ENCODE measurements around the gene NTN4. TPM values are rescaled to one million over a fixed set of nuclear protein-coding genes. Genes with fewer than 3 reads are reported as not detected.
"Not testable (repeated sequence)": the region's sequence is repeated elsewhere in the genome, so short reads cannot be mapped to it uniquely, and the experiment has no call there.

NTN4 gene
- total RNA-seq, 2 experiments from 2014 or later: not detected

DNA sequence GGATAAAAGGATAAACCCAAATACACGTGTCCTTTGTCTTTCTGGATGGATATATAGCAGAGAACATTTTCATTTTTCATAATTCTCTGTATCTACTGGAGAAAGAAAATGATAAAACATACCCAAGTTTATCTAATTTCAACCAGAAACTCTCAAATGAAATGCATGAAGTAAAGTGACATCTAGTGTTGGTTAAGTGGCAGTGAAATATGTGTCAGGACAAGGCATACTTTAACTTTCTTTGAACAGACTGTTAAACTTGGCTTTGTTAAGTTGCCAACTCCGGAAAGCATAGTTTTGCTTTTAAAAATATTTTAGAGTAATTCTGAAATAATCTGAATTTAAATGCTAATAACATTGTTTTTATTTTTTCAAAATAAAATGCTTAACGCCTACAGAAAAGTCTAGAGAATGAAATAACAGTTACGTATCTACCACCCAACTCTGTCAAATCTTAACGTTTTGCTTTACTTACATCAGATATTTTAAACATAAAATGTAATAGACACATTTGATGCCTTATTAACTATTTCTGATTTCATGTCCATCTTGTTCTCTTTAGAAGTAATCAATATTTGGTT is 25.2 kb upstream of the NTN4 start:
- CTCF ChIA-PET: interaction anchor here (0.7 to 1.5 kb wide), 4 partner anchors 18 to 699 kb away, joined by 3 read pairs; no protein-coding TSS in a partner anchor
- intact Hi-C loops (cut with micrococcal nuclease): no loop called here

DNA sequence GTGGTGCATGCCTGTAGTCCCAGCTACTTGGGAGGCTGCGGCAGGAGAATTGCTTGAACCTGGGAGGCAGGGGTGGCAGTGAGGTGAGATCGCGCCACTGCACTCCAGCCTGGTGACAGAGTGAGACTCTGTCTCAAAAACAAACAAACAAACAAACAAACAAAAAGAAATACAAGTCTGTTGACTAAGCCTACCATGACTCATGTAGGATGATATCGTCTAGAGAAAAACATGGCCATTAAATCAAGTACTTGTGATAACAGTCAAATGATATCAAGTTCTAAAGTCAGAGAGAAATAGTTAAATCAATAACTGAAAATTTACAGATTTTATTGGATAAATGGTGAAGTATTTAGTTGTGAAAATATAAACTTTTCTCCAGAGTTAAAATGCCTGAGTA is 21.6 kb upstream of the NTN4 start:
- POLR2A ChIA-PET; intact Hi-C loops (cut with micrococcal nuclease); H3K9me3 Mint-ChIP-seq: not testable (repeated sequence)

More for the DNA sequence above, 25.2 kb upstream of the NTN4 start:
- Mint-ChIP-seq H3K27me3 (peaks cover 12% of the 10 kb centered on the region), H3K36me3 (ENCODE audit: low read depth) (no peaks in the 10 kb centered on the region), H3K9me3 (no peaks in the 10 kb centered on the region), H3K4me3 (no peak overlapping the region), H3K4me1 (ENCODE audit: low read depth) (no peaks in the 10 kb centered on the region), H3K27ac (no peak overlapping the region)
- POLR2A ChIA-PET: no interaction called here
- ATAC-seq: no peak
- TF ChIP-seq, protein P1, sequence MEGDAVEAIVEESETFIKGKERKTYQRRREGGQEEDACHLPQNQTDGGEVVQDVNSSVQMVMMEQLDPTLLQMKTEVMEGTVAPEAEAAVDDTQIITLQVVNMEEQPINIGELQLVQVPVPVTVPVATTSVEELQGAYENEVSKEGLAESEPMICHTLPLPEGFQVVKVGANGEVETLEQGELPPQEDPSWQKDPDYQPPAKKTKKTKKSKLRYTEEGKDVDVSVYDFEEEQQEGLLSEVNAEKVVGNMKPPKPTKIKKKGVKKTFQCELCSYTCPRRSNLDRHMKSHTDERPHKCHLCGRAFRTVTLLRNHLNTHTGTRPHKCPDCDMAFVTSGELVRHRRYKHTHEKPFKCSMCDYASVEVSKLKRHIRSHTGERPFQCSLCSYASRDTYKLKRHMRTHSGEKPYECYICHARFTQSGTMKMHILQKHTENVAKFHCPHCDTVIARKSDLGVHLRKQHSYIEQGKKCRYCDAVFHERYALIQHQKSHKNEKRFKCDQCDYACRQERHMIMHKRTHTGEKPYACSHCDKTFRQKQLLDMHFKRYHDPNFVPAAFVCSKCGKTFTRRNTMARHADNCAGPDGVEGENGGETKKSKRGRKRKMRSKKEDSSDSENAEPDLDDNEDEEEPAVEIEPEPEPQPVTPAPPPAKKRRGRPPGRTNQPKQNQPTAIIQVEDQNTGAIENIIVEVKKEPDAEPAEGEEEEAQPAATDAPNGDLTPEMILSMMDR (IDR thresholded peaks at IDR 0.05): peak; percentile 68
- no peak for DNase-seq

DNA sequence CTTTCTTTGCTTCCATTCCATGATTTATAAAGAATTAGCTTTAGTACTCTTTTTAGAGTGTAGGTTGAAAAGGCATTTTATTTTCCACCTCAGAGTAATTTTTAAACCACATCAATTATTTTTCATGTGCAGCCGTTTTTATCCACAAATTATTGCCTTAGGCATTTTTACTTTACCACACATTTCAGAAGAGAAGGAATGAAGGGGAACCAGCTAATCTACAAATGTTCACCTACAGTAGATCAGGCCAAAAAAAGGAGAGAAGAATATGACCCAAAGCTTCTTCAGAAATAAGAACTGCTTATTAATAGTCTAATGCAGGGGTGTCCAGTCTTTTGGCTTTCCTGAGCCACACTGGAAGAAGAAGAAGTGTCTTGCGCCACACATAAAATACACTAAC is 19.8 kb upstream of the NTN4 start:
- DNase-seq (no peak), ATAC-seq (no peak)
- Mint-ChIP-seq H3K27ac (no peak overlapping the region), H3K4me1 (ENCODE audit: low read depth) (no peaks in the 10 kb centered on the region), H3K27me3 (peaks cover 24% of the 10 kb centered on the region), H3K9me3 (no peaks in the 10 kb centered on the region), H3K36me3 (ENCODE audit: low read depth) (no peaks in the 10 kb centered on the region), H3K4me3 (no peak overlapping the region)
- intact Hi-C loops (cut with micrococcal nuclease): no loop called here
- TF ChIP-seq, protein P1 (IDR thresholded peaks at IDR 0.05): no peak
- POLR2A ChIA-PET: no interaction called here
- CTCF ChIA-PET: interaction anchor here (1.2 kb wide), 1 partner anchor 189 kb away, joined by 3 read pairs; no protein-coding TSS in a partner anchor

More for the DNA sequence above, 21.6 kb upstream of the NTN4 start:
- H3K4me1 Mint-ChIP-seq (ENCODE audit: low read depth); H3K4me3 Mint-ChIP-seq; H3K36me3 Mint-ChIP-seq (ENCODE audit: low read depth); H3K27ac Mint-ChIP-seq; DNase-seq; ATAC-seq: not testable (repeated sequence)
- CTCF ChIA-PET: interaction anchor here (1.6 kb wide), 1 partner anchor 21 kb away, joined by 3 read pairs; no protein-coding TSS in a partner anchor
- peaks cover 19% of the 10 kb centered on the region for H3K27me3 Mint-ChIP-seq

DNA sequence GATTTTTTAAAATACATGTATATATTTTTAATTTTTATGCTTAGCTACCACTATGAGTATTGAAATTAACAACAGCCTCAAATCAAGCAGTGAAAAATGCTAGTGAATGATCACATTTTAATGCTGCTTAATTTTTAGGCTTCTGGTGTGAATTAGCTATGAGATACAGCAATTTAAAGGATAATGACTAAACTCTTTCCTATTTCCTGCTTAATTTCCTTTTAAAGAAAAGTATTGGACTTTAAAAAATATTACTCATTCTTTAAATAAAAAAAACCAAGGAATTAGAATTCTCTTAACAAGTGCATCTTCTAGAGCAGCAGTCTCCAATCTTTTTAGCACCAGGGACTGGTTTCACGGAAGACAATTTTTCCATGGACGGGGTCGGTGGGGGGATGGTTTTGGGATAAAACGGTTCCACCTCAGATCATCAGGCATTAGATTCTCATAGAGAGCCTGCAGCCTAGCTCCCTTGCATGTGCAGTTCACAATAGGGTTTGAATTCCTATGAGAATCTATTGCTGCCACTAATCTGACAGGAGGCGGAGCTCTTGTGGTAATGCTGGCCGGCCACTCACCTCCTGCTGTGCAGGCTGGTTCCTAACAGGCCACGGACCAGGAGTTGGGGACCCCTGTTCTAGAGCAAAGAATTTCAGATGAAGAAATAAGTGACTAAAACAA is 18.6 kb upstream of the NTN4 start:
- CTCF ChIA-PET: no interaction called here
- POLR2A ChIA-PET: no interaction called here
- intact Hi-C loops (cut with micrococcal nuclease): no loop called here
- TF ChIP-seq, protein P1 (IDR thresholded peaks at IDR 0.05): no peak
- H3K4me1 Mint-ChIP-seq (ENCODE audit: low read depth): no peaks in the 10 kb centered on the region
- no peak overlapping the region for H3K27ac Mint-ChIP-seq
- ATAC-seq (no peak), DNase-seq (no peak)
- H3K4me3 Mint-ChIP-seq: no peak overlapping the region
- no peaks in the 10 kb centered on the region for H3K9me3 Mint-ChIP-seq
- no peaks in the 10 kb centered on the region for H3K36me3 Mint-ChIP-seq (ENCODE audit: low read depth)
- peaks cover 25% of the 10 kb centered on the region for H3K27me3 Mint-ChIP-seq

DNA sequence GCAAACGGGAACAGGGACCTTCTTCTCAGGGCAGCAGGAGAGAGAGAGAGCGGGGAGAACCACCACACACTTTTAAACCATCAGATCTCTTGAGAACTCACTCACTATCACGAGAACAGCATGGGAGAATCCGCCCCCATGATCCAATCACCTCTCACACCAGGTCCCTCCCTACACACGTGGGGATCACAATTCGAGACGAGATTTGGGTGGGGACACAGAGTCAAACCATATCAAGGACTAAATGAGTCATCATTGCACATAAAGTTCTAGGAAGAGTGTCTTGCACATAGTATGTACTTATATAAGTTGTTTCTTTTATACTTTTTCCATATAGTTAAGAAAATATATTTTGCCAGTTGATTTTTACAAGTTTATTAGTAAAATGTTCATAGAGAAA is 17.6 kb upstream of the NTN4 start:
- H3K27me3 Mint-ChIP-seq: peaks cover 25% of the 10 kb centered on the region
- TF ChIP-seq, protein P1 (IDR thresholded peaks at IDR 0.05): no peak
- CTCF ChIA-PET: no interaction called here
- POLR2A ChIA-PET: no interaction called here
- H3K4me1 Mint-ChIP-seq (ENCODE audit: low read depth): no peaks in the 10 kb centered on the region
- H3K9me3 Mint-ChIP-seq: no peaks in the 10 kb centered on the region
- H3K27ac Mint-ChIP-seq: no peak overlapping the region
- no peak for ATAC-seq
- no peaks in the 10 kb centered on the region for H3K36me3 Mint-ChIP-seq (ENCODE audit: low read depth)
- no peak overlapping the region for H3K4me3 Mint-ChIP-seq
- intact Hi-C loops (cut with micrococcal nuclease): no loop called here
- DNase-seq: peak; percentile 7
